ENCODE data around the gene GRID2IP.
"Not testable (repeated sequence)": the region's sequence is repeated elsewhere in the genome, so short reads cannot be mapped to it uniquely, and the experiment has no call there.

Gene GRID2IP

GRCh38 chr7:6494365-6494764, 56.9 kb downstream of the GRID2IP start:
- DNase-seq, result no peak

- no peak for DNase-seq
Measured at GRCh38 chr7:6491194-6491593, 60.1 kb downstream of the GRID2IP start.

- no peak for DNase-seq
Measured at GRCh38 chr7:6489612-6490011, 61.6 kb downstream of the GRID2IP start.

- no peak for DNase-seq
Measured at GRCh38 chr7:6487184-6487545, 64.1 kb downstream of the GRID2IP start.

GRCh38 chr7:6486438-6487183, 64.7 kb downstream of the GRID2IP start:
- DNase-seq, result no peak

GRCh38 chr7:6482743-6483119, 68.5 kb downstream of the GRID2IP start:
- no peak for DNase-seq

- DNase-seq, result no peak
Measured at GRCh38 chr7:6482307-6482706, 69.0 kb downstream of the GRID2IP start.

- no peak for DNase-seq
Measured at GRCh38 chr7:6481445-6481844, 69.8 kb downstream of the GRID2IP start.

- no peak for DNase-seq
Measured at GRCh38 chr7:6480323-6480660, 71.0 kb downstream of the GRID2IP start.

GRCh38 chr7:6479067-6479466, 72.2 kb downstream of the GRID2IP start:
- DNase-seq, result no peak

GRCh38 chr7:6478186-6478585, 73.1 kb downstream of the GRID2IP start:
- no peak for DNase-seq

- DNase-seq, result no peak
Measured at GRCh38 chr7:6477318-6477660, 74.0 kb downstream of the GRID2IP start.

GRCh38 chr7:6476596-6477317, 74.5 kb downstream of the GRID2IP start:
- DNase-seq, result no peak

- no peak for DNase-seq
Measured at GRCh38 chr7:6475433-6476186, 75.7 kb downstream of the GRID2IP start.

GRCh38 chr7:6465862-6466261, 85.4 kb downstream of the GRID2IP start:
- DNase-seq, result no peak

GRCh38 chr7:6463609-6464008, 87.7 kb downstream of the GRID2IP start:
- DNase-seq, result not testable (repeated sequence)

- no peak for DNase-seq
Measured at GRCh38 chr7:6461946-6462550, 89.2 kb downstream of the GRID2IP start.

GRCh38 chr7:6460990-6461584, 90.2 kb downstream of the GRID2IP start:
- no peak for DNase-seq

- no peak for DNase-seq
Measured at GRCh38 chr7:6460303-6460702, 91.0 kb downstream of the GRID2IP start.

- not testable (repeated sequence) for DNase-seq
Measured at GRCh38 chr7:6458676-6459075, 92.6 kb downstream of the GRID2IP start.

GRCh38 chr7:6453734-6454133, 97.5 kb downstream of the GRID2IP start:
- no peak for DNase-seq

- no peak for DNase-seq
Measured at GRCh38 chr7:6451224-6451705, 100.0 kb downstream of the GRID2IP start.

All from anterior cingulate cortex (tissue), 58 donors.